ENCODE data around the gene SSBP2. TPM values are rescaled to one million over a fixed set of nuclear protein-coding genes. Genes with fewer than 3 reads are reported as not detected.
"Not testable (repeated sequence)": the region's sequence is repeated elsewhere in the genome, so short reads cannot be mapped to it uniquely, and the experiment has no call there.

The SSBP2 gene
- total RNA-seq, 1 experiment from 2014 or later: 0.10 TPM

DNA sequence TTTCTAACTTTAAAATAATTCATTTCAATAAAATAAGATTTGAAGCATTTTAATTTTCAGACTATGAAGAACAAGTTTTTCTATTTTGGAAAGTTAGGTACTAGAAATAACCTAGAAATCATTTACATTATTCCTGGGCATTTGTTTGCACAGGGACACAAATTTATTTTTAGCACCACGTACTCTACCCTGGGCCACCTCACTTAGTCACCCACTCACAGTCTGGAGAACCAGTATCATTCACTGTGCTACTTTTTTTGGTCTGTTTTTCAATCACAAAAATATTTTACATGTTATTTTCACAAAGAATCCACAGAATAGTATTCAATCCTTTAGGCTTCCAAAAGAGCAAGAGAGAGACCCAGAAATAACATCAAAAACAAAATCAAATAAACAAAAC lies 228.3 kb downstream of the SSBP2 start:
- DNase-seq (ENCODE audit: low read depth): no peak
- in situ Hi-C loops (cut with HindIII; ENCODE audit: low pct_unique_long_range_greater_than_20kb, low sequenced_read_pairs): no loop called here

DNA sequence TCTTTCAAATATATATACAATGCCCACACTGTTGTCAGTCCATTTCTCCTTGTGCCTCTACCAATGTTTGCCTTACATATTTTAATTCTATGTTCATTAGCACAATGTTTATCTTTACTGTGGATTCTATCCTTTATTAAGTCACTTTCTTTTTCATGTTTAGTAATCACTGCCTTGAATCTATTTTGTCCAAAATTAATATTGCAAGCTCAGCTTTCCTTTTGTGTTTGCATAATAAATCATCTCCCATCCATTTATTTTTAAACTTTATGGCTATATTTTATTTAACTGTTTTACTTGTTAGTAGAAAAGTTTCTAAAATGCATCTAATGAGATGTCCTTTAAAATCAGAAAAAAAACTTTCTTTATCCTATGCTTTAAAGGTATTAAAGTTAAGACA lies 230.1 kb downstream of the SSBP2 start:
- no peak for DNase-seq (ENCODE audit: low read depth)
- in situ Hi-C loops (cut with HindIII; ENCODE audit: low pct_unique_long_range_greater_than_20kb, low sequenced_read_pairs): no loop called here

DNA sequence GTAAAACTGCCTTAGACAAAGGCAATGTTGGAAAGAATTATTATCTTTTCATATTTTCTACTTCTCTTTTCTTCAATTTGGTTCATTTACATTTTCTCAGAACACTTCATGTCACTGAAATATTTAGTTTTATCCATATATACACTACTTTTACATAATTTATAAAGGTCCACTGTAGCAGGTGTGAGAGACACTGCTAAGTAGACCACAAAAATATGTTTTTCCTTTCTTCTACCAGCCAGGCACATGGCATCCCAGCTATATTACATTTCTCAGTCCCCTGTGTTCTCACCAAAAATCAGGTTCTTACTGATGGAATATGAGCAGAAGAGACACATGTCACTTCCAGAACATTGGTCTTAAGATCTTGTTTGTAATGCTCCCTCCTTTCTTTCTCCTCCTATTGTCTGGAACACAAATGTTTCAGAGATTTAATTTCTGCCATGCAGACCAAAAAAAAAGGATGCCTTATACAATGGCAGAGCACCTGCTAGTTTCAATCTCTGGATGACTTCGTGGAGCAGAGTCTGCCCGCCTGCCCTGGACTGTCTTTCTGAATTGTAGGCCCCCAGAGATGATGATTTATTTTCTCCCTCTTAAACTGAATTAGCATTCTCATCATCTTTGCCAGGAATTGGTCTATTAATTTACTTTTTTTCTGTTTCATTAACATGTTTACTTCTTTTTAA lies 231.5 kb downstream of the SSBP2 start:
- in situ Hi-C loops (cut with HindIII; ENCODE audit: low pct_unique_long_range_greater_than_20kb, low sequenced_read_pairs): no loop called here
- DNase-seq (ENCODE audit: low read depth): no peak

DNA sequence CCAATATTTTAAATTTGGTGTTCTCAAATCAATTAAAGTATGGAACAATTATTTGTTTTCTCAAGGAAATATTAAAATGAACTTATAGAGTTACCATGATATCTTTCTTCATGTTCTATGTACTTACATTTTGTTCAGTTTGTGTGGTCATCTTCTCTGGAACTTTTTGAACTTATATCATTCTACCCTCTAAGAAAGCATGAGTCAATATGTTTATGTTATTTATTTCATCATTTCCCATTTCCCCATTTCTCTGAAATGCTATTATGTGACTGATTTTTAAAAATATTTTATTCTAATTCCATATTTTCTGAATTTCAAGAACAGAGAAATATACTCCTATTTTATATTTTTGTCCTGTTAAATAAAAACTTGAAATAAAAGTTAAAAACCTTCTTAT lies 233.4 kb downstream of the SSBP2 start:
- DNase-seq (ENCODE audit: low read depth): no peak
- in situ Hi-C loops (cut with HindIII; ENCODE audit: low pct_unique_long_range_greater_than_20kb, low sequenced_read_pairs): no loop called here

DNA sequence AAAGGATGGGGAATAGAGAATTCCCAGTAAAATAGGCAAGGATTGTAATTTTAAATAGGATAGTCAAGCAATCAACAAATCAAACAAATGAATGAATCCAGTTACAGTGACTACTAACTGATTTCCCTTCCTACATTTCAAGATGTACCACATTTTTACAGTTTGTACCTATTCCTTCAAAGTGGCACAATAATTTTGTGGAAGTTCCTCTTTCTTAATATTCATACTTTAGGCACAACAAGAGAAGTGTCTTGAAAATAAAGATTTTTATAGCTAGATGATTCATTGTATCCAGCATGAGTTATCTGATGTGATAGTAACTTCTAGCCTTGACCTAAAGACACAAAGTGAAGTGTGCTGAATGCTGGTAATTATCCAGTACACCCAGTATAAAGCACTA lies 234.8 kb downstream of the SSBP2 start:
- no peak for DNase-seq (ENCODE audit: low read depth)
- in situ Hi-C loops (cut with HindIII; ENCODE audit: low pct_unique_long_range_greater_than_20kb, low sequenced_read_pairs): no loop called here

DNA sequence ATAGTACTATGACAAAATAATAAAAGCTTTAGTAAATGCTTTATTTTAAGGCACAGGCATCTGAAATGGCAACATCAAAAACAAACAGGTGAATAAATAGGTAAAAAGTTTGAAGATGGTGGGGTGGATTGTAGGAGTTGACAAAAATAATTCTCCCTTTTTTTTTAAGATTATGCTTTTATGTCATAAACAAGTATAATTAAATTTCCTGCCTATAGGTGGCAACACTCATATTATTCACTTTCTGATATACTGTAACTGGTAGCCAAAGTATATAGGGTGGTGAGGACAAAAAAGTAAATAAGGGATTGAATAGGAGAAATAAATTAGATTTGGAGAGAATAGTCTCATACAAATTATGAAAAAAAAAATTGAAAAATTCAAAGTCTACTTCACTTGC lies 236.9 kb downstream of the SSBP2 start:
- no peak for DNase-seq (ENCODE audit: low read depth)
- in situ Hi-C loops (cut with HindIII; ENCODE audit: low pct_unique_long_range_greater_than_20kb, low sequenced_read_pairs): no loop called here

DNA sequence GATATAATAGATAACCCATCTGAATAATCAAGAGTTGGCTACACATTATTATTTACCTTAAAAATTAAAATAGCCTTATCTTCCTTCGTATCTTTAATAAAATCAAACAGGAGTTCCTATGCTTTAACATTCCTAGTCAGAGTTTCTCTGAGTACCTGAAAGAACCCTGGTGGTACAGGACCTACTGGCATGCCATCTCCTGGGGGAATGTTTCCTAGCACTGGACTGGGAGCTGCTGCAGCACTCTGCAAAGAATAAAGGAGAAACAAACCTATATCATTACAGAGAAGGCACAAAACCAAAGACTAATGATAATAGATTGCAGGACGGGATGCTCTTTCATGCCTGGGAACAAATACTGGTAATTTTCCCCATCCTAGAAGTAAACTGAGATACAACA lies 237.4 kb downstream of the SSBP2 start:
- DNase-seq (ENCODE audit: low read depth): no peak
- in situ Hi-C loops (cut with HindIII; ENCODE audit: low pct_unique_long_range_greater_than_20kb, low sequenced_read_pairs): no loop called here

DNA sequence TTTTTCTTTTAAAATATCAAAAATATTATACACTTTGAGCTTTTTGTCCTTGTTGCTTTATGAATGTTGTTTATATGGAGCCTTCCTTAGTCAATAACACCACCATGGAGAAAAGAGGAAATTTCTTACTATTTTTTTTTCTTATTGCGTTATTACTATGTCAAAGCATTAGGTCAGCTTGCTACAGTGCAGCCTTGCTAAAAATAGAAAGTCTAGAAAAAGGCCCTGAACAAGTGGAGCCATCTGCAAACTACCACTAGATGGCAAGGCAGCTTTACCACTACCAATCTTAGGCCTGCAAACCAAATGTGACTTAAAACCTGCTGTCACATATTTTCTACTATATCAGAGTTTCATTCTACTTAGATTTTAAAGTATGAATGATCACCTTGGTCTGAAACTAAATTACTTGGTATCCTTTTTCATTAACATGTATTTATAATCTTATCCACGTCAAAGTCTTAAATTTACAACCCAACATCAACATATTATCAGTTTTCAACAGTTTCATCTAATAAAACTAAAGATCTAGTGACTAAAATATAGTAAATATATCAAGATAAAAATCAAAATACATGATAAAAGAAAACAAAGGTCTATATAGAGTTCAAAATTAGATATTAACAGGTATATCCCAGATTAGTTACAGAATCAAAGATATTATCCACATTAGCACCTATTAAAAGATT lies 243.9 kb downstream of the SSBP2 start:
- peak; percentile 57 for DNase-seq (ENCODE audit: low read depth)
- in situ Hi-C loops (cut with HindIII; ENCODE audit: low pct_unique_long_range_greater_than_20kb, low sequenced_read_pairs): no loop called here

DNA sequence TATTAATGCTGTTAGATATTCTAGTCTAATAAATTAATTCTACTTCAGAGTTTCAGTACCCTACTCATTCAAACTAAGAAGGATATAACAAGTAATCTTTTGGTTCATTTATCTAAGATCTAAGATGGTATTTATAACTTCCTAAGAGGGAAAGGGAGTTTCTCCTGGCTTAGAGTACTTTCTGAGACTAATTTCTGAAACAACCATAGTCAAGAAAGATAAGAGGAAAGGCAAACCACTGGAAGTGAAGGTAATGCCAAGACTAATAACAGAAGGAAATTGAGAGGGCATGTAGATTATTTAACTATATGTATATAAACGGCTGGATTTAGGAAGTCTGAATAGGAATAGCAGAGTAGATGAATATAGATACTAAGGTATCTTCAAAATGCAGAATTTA lies 244.5 kb downstream of the SSBP2 start:
- DNase-seq (ENCODE audit: low read depth): no peak
- in situ Hi-C loops (cut with HindIII; ENCODE audit: low pct_unique_long_range_greater_than_20kb, low sequenced_read_pairs): no loop called here

DNA sequence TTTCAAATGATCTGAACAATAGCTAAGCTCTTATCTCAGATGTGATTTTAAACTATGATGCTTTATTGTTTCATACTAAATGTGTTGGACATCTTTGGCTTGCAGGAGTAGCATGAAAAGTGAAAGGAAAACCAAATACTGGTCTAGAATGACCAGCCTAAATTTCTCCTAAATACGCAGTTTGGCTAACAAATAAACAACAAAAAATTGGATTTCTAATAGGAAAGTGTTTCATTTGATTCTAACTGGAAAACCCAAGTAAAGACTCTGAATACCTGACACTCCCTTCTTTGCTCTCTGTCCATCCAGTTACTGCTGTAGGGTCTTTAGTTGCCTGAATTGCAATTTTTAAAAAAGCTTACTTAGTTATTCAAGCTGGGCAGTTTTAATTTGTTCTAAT lies 245.2 kb downstream of the SSBP2 start:
- in situ Hi-C loops (cut with HindIII; ENCODE audit: low pct_unique_long_range_greater_than_20kb, low sequenced_read_pairs): no loop called here
- DNase-seq (ENCODE audit: low read depth): no peak

DNA sequence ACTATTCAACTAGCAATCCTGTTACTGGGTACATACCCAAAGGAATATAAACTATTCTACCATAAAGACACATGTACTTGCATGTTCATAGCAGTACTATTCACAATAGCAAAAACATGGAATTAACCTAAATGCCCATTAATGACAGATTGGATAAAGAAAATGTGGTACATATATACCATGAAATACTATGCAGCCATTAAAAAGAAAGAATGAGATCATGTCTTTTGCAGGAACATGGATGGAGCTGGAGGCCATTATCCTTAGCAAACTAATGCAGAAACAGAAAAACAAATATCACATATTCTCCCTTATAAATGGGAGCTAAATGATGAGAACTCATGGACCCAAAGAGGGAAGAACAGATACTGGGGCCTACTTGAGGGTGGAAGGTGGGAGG lies 247.3 kb downstream of the SSBP2 start:
- DNase-seq (ENCODE audit: low read depth); in situ Hi-C loops (cut with HindIII; ENCODE audit: low pct_unique_long_range_greater_than_20kb, low sequenced_read_pairs): not testable (repeated sequence)

DNA sequence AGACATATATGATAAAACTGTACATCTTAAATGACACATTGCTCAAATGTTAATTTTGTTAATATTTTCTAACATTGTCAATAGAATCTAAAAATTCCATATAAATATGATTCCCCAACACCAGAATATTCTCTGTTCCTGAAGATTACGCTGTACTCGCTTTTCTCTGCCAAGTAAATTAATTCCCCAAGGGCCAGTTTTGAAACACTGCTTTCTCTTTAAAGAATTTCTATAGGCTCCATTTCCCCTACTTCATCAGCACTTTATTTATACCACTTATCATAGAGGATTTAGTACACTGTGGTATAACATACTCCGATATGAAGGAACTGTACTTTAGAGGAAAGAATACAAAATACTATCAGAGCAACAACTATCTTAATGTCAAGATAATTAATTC lies 255.6 kb downstream of the SSBP2 start:
- DNase-seq (ENCODE audit: low read depth): no peak
- in situ Hi-C loops (cut with HindIII; ENCODE audit: low pct_unique_long_range_greater_than_20kb, low sequenced_read_pairs): no loop called here

DNA sequence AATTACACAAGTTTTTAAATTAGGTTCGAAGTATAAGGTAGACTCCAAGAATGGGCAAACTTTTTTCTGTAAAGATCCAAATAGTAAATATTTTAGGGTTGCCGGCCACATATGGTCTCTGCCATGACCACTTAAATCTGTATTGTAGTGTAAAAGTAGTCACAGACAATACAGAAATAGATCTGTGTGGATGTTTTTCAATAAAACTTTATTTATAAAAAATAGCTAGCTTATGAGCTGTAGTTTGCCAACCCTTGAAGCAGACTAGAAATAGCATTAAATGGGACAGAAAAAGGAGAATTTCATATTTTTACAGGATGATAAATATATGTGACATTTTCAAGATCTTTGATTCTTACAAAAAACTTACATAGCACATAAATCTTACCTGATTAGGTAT lies 262.0 kb downstream of the SSBP2 start:
- in situ Hi-C loops (cut with HindIII; ENCODE audit: low pct_unique_long_range_greater_than_20kb, low sequenced_read_pairs): no loop called here

DNA sequence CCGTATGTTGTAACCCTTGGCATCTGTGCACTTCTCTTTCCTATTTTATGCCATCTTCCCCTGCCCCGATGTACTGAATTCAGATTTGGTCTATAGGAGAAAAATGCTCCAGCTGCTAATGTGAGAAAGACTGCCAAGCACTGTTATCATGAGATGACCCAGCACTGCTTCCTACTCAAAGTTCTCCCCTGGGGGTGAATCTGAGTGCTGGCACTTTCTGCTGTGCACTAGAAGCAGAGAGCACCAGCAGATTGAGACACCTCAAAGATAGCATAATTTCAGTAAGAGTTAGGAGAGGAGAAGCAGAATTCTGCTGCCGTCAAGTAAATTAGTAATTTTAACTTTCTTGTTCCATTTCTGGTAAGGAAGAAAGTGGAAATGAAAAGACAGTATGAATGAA lies 264.2 kb downstream of the SSBP2 start:
- DNase-seq (ENCODE audit: low read depth): no peak
- in situ Hi-C loops (cut with HindIII; ENCODE audit: low pct_unique_long_range_greater_than_20kb, low sequenced_read_pairs): no loop called here

More for the DNA sequence above, 262.0 kb downstream of the SSBP2 start:
- DNase-seq (ENCODE audit: low read depth): no peak

DNA sequence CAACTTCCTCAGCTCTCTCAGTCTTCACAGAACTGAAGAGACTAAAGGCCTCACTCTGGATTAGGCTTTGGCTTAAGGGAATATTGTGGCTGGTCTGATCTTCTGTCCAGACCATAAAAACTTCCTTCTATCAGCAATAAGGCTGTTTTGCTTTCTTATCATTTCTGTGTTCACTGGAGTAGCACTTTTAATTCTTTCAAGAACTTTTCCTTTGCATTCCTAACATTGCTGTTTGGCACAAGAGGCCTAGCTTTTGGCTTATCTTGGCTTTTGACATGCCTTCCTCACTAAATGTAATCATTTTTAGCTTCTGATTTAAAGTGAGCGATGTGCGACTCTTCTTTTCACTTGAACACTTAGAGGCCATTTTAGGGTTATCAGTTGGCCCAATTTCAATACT lies 268.3 kb downstream of the SSBP2 start:
- DNase-seq (ENCODE audit: low read depth): no peak
- in situ Hi-C loops (cut with HindIII; ENCODE audit: low pct_unique_long_range_greater_than_20kb, low sequenced_read_pairs): no loop called here

DNA sequence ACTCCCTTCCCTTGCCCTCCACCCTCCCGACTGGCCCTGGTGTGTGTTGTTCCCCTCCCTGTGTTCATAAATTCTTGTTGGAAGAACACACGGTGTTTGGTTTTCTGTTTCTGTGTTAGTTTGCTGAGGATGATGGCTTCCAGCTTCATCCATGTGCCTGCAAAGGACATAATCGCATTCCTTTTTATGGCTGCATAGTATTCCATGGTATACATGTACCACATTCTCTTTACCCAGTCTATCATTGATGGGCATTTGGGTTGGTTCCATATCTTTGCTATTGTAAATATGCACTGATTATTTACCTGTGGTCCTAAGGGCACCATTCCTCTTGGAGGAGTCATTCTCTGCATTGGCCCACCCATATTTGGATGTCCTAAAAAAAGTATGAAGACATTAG lies 277.5 kb downstream of the SSBP2 start:
- in situ Hi-C loops (cut with HindIII; ENCODE audit: low pct_unique_long_range_greater_than_20kb, low sequenced_read_pairs); DNase-seq (ENCODE audit: low read depth): not testable (repeated sequence)

DNA sequence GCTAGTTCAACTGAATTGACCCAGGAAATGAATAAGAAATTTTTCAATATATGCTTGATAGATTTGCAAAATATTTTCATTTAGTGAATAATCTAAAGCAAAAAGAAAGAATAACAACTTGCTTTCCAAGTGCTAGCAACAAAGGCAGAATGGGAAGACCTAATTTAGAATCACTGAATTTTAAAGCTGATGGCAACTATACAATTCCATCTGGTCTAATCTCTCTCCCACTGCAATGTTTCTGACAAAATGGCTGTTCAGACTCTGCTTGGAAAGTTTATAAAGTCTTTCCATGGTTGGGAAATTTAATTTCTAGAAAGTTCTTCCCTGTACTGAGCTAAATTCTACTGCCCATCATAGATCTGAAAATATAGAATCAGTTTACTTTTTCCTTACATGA lies 281.2 kb downstream of the SSBP2 start:
- DNase-seq (ENCODE audit: low read depth): no peak
- in situ Hi-C loops (cut with HindIII; ENCODE audit: low pct_unique_long_range_greater_than_20kb, low sequenced_read_pairs): no loop called here

DNA sequence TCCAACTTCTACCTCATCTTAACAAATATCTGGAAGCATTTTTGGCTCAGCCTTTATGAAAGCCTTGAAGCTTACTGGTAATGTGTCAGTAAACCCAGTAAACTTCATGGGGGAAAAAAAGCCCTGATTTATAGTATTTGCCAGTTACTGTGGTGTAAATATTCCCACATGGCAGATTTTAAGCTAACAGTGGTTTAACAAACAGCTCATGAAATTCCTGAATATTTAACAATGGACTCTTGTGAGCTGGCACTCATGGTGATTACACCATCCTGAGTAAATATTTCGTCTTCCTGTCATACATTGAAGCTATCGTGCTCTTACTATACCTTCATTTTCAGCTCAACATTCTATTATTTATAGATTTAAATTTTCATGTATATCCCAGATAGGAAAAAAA lies 300.0 kb downstream of the SSBP2 start:
- no peak for DNase-seq (ENCODE audit: low read depth)
- in situ Hi-C loops (cut with HindIII; ENCODE audit: low pct_unique_long_range_greater_than_20kb, low sequenced_read_pairs): no loop called here

DNA sequence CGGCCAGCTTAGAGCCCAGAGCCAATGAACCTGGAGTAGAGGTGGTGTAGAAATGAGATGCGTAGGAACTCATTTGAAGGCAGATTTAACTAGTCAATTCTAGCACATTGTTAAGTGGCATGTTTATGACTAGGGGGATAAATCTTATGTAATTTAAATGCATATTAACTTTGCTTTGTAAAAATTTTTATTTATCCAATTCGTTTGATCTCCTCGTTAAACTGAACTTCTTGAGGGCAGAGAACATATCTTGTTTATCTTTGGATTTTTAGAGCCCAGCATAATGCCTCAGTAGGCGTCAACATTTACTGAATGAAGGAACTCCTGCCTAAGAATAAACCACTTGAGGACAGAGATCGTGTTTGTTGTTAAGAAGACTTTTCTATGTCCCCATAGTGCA lies 315.9 kb downstream of the SSBP2 start:
- in situ Hi-C loops (cut with HindIII; ENCODE audit: low pct_unique_long_range_greater_than_20kb, low sequenced_read_pairs): no loop called here

DNA sequence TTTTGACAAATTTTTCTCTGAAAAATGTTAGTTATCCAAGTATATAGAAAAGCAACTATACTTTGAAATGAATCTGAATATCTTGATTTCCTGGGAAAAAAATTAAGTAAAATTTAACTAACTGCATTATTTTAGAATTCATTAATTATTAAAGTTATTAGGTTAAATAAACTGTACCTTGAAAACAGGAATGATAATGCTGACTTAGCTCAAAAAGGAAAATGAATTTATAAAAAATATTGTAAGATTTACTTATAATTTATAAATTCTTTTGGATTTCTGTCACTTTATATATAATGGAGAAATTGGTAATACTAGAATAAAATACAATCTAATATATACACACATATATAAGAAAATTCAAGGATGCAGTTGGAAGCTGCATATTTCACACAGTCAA lies 320.9 kb downstream of the SSBP2 start:
- DNase-seq (ENCODE audit: low read depth): no peak
- in situ Hi-C loops (cut with HindIII; ENCODE audit: low pct_unique_long_range_greater_than_20kb, low sequenced_read_pairs): no loop called here

More for the DNA sequence above, 315.9 kb downstream of the SSBP2 start:
- no peak for DNase-seq (ENCODE audit: low read depth)
